GM23248 (cell line): Measurements from ENCODE around the gene ATN1. TPM values are rescaled to one million over a fixed set of nuclear protein-coding genes. Genes with fewer than 3 reads are reported as not detected.
"Not testable (repeated sequence)": the region's sequence is repeated elsewhere in the genome, so short reads cannot be mapped to it uniquely, and the experiment has no call there.

Source experiments
- DNase-seq: peaks from one replicate; pipeline ENCODE4 v3.0.0-alpha.2; 2015
- H2AFZ ChIP-seq: fragments of 200-600 bp; sonication (generic); 2 replicates; pipeline ENCODE4 v1.6.1; 2016; ENCODE audit warnings: antibody characterized with exemption
- H3F3A ChIP-seq: fragments of 200-600 bp; sonication (generic); 2 replicates; pipeline ENCODE4 v1.6.1; 2016; ENCODE audit warnings: mild to moderate bottlenecking, antibody characterized with exemption, mixed run types; ENCODE audit not compliant: insufficient read depth
- H3K27ac ChIP-seq: fragments of 200-600 bp; sonication (generic); 2 replicates; pipeline ENCODE4 v1.5.1; 2016; ENCODE audit warnings: mild to moderate bottlenecking
- H3K27me3 ChIP-seq: fragments of 200-600 bp; sonication (generic); replicated peaks from 2 replicates; pipeline ENCODE4 v1.6.1; 2016; ENCODE audit warnings: mild to moderate bottlenecking; ENCODE audit not compliant: insufficient read depth
- H3K36me3 ChIP-seq: fragments of 200-600 bp; sonication (generic); 2 replicates; pipeline ENCODE4 v1.6.1; 2016; ENCODE audit warnings: low read depth, mild to moderate bottlenecking
- H3K4me1 ChIP-seq: fragments of 200-600 bp; sonication (generic); 2 replicates; pipeline ENCODE4 v1.6.1; 2016; ENCODE audit warnings: mild to moderate bottlenecking; ENCODE audit not compliant: insufficient read depth
- H3K4me2 ChIP-seq: fragments of 200-600 bp; sonication (generic); one replicate; pipeline ENCODE4 v1.6.1; 2016; ENCODE audit warnings: mild to moderate bottlenecking; ENCODE audit not compliant: unreplicated experiment
- H3K4me3 ChIP-seq: fragments of 200-600 bp; sonication (generic); 2 replicates; pipeline ENCODE4 v1.5.1; 2016; ENCODE audit warnings: mild to moderate bottlenecking
- H3K79me2 ChIP-seq: fragments of 200-600 bp; sonication (generic); 2 replicates; pipeline ENCODE4 v1.6.1; 2016; ENCODE audit warnings: mild to moderate bottlenecking; ENCODE audit not compliant: insufficient read depth
- H3K9ac ChIP-seq: fragments of 200-600 bp; sonication (generic); 2 replicates; pipeline ENCODE4 v1.6.1; 2016; ENCODE audit warnings: mild to moderate bottlenecking
- H3K9me2 ChIP-seq: fragments of 200-600 bp; sonication (generic); 2 replicates; pipeline ENCODE4 v1.6.1; 2016; ENCODE audit warnings: mixed run types, mild to moderate bottlenecking, moderate library complexity; ENCODE audit not compliant: insufficient read depth
- H3K9me3 ChIP-seq: fragments of 200-600 bp; sonication (generic); one replicate; pipeline ENCODE4 v1.6.1; 2017; ENCODE audit warnings: low read depth
- H4K20me1 ChIP-seq: fragments of 200-600 bp; sonication (generic); 2 replicates; pipeline ENCODE4 v1.6.0; 2016; ENCODE audit not compliant: insufficient read depth
- EZH2 ChIP-seq: fragments of 200-600 bp; sonication (generic); IDR thresholded peaks from 2 replicates; pipeline ENCODE4 v1.6.1; 2018; ENCODE audit warnings: antibody characterized with exemption, mild to moderate bottlenecking; ENCODE audit not compliant: insufficient read depth, poor library complexity, severe bottlenecking
- EZH2phosphoT487 ChIP-seq: fragments of 200-600 bp; sonication (generic); IDR thresholded peaks from 2 replicates; pipeline ENCODE4 v1.6.1; 2018; ENCODE audit warnings: antibody characterized with exemption, moderate library complexity, mild to moderate bottlenecking, low read depth; ENCODE audit not compliant: insufficient read depth
- WGBS, 2 experiments: methylation state at CpG; one replicate each; pipeline ENCODE4 v1.1.6; 2015 to 2017; ENCODE audit warnings: low lambda C conversion rate in 2 of 2, low coverage in 1 of 2; ENCODE audit errors: missing lambda C conversion rate in 2 of 2; 5-methylcytosine and 5-hydroxymethylcytosine counted together
- in situ Hi-C: fragments of 300-500 bp; cut with MboI; formaldehyde crosslinking; loops from 2 replicates; pipeline ENCODE4 v1.15.0; 2020
- polyA plus RNA-seq: library from polyadenylated mRNA; unstranded; fragments of >200 nt; fragmentation: Nextera tagmentation; extraction: Ambion mirVana; gene quantifications from 2 replicates; pipeline ENCODE4 v1.2.1, GENCODE V29; 2016
- total RNA-seq: library from RNA; depleted of rRNA; stranded (reverse); fragments of >200 nt; shearing (Covaris generic); gene quantifications from 2 replicates; pipeline ENCODE4 v1.2.3, GENCODE V29; 2014

ATN1 gene
- total and polyA plus RNA-seq, 2 experiments from 2014 or later, result 6.5 to 14.7 TPM

DNA sequence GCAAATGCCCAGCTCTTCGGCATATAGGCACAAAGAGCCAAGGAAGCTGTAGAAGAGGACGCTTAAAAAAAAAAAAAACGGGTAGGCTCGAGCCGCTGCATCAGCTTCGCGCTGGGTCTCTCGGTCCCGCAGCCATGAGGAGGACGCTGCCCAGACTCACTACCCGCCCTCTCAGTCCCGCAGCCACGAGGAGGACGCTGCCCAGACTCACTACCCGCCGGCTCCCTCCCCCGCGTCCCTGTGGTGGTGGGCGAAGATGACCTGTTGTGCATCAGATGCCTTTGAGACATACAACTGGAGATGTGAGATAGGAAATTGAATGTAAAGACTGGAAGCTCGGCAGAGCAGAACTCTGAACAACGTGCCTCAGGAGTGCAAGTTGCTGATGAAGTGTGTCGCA is 43.2 kb upstream of the ATN1 start:
- H3K9me2 ChIP-seq, result no peaks in the 10 kb centered on the region
- H2AFZ ChIP-seq, result no peak overlapping the region
- H3K4me3 ChIP-seq, result no peak overlapping the region
- no peak overlapping the region for H3K27ac ChIP-seq
- DNase-seq, result no peak
- 0 out of 2 replicates have a peak, but pooled peaks cover 4% of the 10 kb centered on the region for H3F3A ChIP-seq
- TF ChIP-seq EZH2, result no peak
- no peaks in the 10 kb centered on the region for H3K4me1 ChIP-seq
- H4K20me1 ChIP-seq, result no peaks in the 10 kb centered on the region
- no peaks in the 10 kb centered on the region; the same call in 1 of the 2 replicates for H3K36me3 ChIP-seq
- H3K27me3 ChIP-seq, result no peaks in the 10 kb centered on the region
- in situ Hi-C loops, result no loop called here
- 71 to 79% methylated on average over 22 of the region's 22 CpGs for WGBS, 2 experiments
- no peak overlapping the region for H3K4me2 ChIP-seq
- H3K9ac ChIP-seq, result no peak overlapping the region
- no peaks in the 10 kb centered on the region for H3K79me2 ChIP-seq
- no peaks in the 10 kb centered on the region for H3K9me3 ChIP-seq

- not testable (repeated sequence) for H3K36me3 ChIP-seq, H3K27ac ChIP-seq, H3K4me3 ChIP-seq
Observed at GRCh38 chr12:6886206-6886999, 41.4 kb upstream of the ATN1 start.

DNA sequence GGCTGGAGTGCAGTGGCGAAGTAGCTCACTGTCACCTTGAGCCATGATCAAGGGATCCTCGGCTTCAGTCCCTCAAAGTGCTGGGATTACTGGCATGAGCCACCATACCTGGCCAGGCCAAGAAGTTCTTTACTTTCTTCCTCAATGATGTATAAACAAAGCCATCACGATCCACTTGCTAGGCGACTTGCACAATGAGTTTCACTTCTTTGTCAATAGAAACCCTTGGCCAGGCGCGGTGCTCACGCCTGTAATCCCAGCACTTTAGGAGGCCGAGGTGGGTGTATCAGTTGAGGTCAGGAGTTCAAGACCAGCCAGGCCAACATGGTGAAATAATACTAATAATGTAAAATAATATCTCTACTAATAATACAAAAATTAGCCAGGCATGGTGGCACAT is 40.3 kb upstream of the ATN1 start:
- no peaks in the 10 kb centered on the region for H3K9me2 ChIP-seq
- TF ChIP-seq EZH2phosphoT487 (no peak), EZH2 (no peak)
- 92 to 94% methylated on average over 8 of the region's 8 CpGs for whole genome bisulfite sequencing, 2 experiments
- H4K20me1 ChIP-seq, result no peaks in the 10 kb centered on the region
- H3K4me3 ChIP-seq, result no peak overlapping the region
- H3K9ac ChIP-seq, result no peak overlapping the region
- no peak overlapping the region for H3K4me2 ChIP-seq
- H2AFZ ChIP-seq, result no peak overlapping the region
- H3K9me3 ChIP-seq, result no peaks in the 10 kb centered on the region
- peaks cover 10% of the 10 kb centered on the region; the same call in 1 of the 2 replicates for H3K4me1 ChIP-seq
- H3K36me3 ChIP-seq, result no peaks in the 10 kb centered on the region; the same call in 1 of the 2 replicates
- no peak for DNase-seq
- no peaks in the 10 kb centered on the region for H3K27me3 ChIP-seq
- no peaks in the 10 kb centered on the region for H3K79me2 ChIP-seq
- in situ Hi-C loops, result no loop called here
- H3K27ac ChIP-seq, result no peak overlapping the region
- peaks cover 20% of the 10 kb centered on the region for H3F3A ChIP-seq

More at GRCh38 chr12:6886206-6886999, 41.4 kb upstream of the ATN1 start:
- H3K9ac ChIP-seq, H3K9me2 ChIP-seq, in situ Hi-C loops, H3K79me2 ChIP-seq, H3K4me2 ChIP-seq, H3K9me3 ChIP-seq, H2AFZ ChIP-seq, H3K27me3 ChIP-seq, DNase-seq, H3K4me1 ChIP-seq, H4K20me1 ChIP-seq: not testable (repeated sequence)
- H3F3A ChIP-seq, result peaks cover 17% of the 10 kb centered on the region
- 85 to 92% methylated on average over 11 to 13 of the region's 15 CpGs for WGBS, 2 experiments

- in situ Hi-C loops, result no loop called here
- Histone ChIP-seq H3K27me3 (no peaks in the 10 kb centered on the region), H3K9me3 (no peaks in the 10 kb centered on the region), H3K4me2 (no peak overlapping the region), H3K9me2 (no peaks in the 10 kb centered on the region), H3K4me1 (peaks cover 10% of the 10 kb centered on the region; the same call in 1 of the 2 replicates), H3K79me2 (no peaks in the 10 kb centered on the region), H2AFZ (no peak overlapping the region), H3K36me3 (no peaks in the 10 kb centered on the region; the same call in 1 of the 2 replicates), H3F3A (peaks cover 20% of the 10 kb centered on the region), H3K4me3 (no peak overlapping the region), H3K9ac (no peak overlapping the region), H4K20me1 (no peaks in the 10 kb centered on the region), H3K27ac (no peak overlapping the region)
- no peak for DNase-seq
- WGBS, 2 experiments, result 80 to 91% methylated on average over 2 of the region's 2 CpGs
- TF ChIP-seq EZH2phosphoT487, result no peak
- no peak for TF ChIP-seq EZH2
Observed at GRCh38 chr12:6888360-6888759, 39.4 kb upstream of the ATN1 start.

GRCh38 chr12:6888794-6889193 is 39.0 kb upstream of the ATN1 start:
- H3F3A ChIP-seq, result peaks cover 20% of the 10 kb centered on the region
- H3K4me1 ChIP-seq, H3K27me3 ChIP-seq, H3K27ac ChIP-seq, H3K4me3 ChIP-seq, H3K9me2 ChIP-seq, in situ Hi-C loops, H3K79me2 ChIP-seq, DNase-seq, H2AFZ ChIP-seq, H3K36me3 ChIP-seq, H3K9me3 ChIP-seq, H4K20me1 ChIP-seq, H3K9ac ChIP-seq, H3K4me2 ChIP-seq: not testable (repeated sequence)
- 90 to 93% methylated on average over 7 of the region's 7 CpGs for WGBS, 2 experiments

- H3K9ac ChIP-seq, result peak overlapping the region; percentile 89
Observed at GRCh38 chr12:6889775-6890573, 37.8 kb upstream of the ATN1 start.

More at GRCh38 chr12:6889775-6890573, 37.8 kb upstream of the ATN1 start:
- in situ Hi-C loops, H3K79me2 ChIP-seq, H3K9me2 ChIP-seq, DNase-seq, H3K9me3 ChIP-seq, H3K36me3 ChIP-seq, H3K4me1 ChIP-seq, H3K27me3 ChIP-seq, H4K20me1 ChIP-seq: not testable (repeated sequence)
- WGBS, 2 experiments, result 96 to 97% methylated on average over 21 of the region's 21 CpGs
- Histone ChIP-seq H3F3A (peaks cover 20% of the 10 kb centered on the region), H3K27ac (peak overlapping the region; percentile 95), H2AFZ (peak overlapping the region; percentile 90), H3K4me3 (peak overlapping the region; percentile 69), H3K4me2 (peak overlapping the region; percentile 91)
